ENCODE results near the gene AFF1.

Gene AFF1

GRCh38 chr4:87092389-87093141 lies 157.8 kb downstream of the AFF1 start:
- no peak for DNase-seq

- peak; percentile 43 for DNase-seq
These were observed 158.8 kb downstream of the AFF1 start for GRCh38 chr4:87093443-87094123.

- DNase-seq, result no peak
These were observed 162.3 kb downstream of the AFF1 start for GRCh38 chr4:87097075-87097474.

- no peak for DNase-seq
These were observed 165.4 kb downstream of the AFF1 start for GRCh38 chr4:87100168-87100567.

GRCh38 chr4:87101543-87102199 lies 166.9 kb downstream of the AFF1 start:
- no peak for DNase-seq

GRCh38 chr4:87103086-87103485 lies 168.3 kb downstream of the AFF1 start:
- no peak for DNase-seq

GRCh38 chr4:87103691-87104187 lies 168.9 kb downstream of the AFF1 start:
- DNase-seq, result no peak

- DNase-seq, result no peak
These were observed 170.5 kb downstream of the AFF1 start for GRCh38 chr4:87105101-87105845.

- no peak for DNase-seq
These were observed 173.3 kb downstream of the AFF1 start for GRCh38 chr4:87108142-87108546.

- DNase-seq, result no peak
These were observed 174.3 kb downstream of the AFF1 start for GRCh38 chr4:87109121-87109520.

- no peak for DNase-seq
These were observed 175.1 kb downstream of the AFF1 start for GRCh38 chr4:87109945-87110344.

- DNase-seq, result no peak
These were observed 177.3 kb downstream of the AFF1 start for GRCh38 chr4:87112063-87112462.

- DNase-seq, result no peak
These were observed 179.6 kb downstream of the AFF1 start for GRCh38 chr4:87114245-87115062.

- DNase-seq, result no peak
These were observed 181.4 kb downstream of the AFF1 start for GRCh38 chr4:87116231-87116630.

- no peak for DNase-seq
These were observed 182.4 kb downstream of the AFF1 start for GRCh38 chr4:87117051-87117731.

GRCh38 chr4:87117732-87118075 lies 182.9 kb downstream of the AFF1 start:
- DNase-seq, result no peak

- DNase-seq, result no peak
These were observed 183.6 kb downstream of the AFF1 start for GRCh38 chr4:87118421-87118820.

- DNase-seq, result no peak
These were observed 184.0 kb downstream of the AFF1 start for GRCh38 chr4:87118826-87119225.

- DNase-seq, result no peak
These were observed 185.2 kb downstream of the AFF1 start for GRCh38 chr4:87120010-87120409.

GRCh38 chr4:87120411-87121162 lies 185.8 kb downstream of the AFF1 start:
- DNase-seq, result no peak

Data from activated naive CD4-positive, alpha-beta T cell treated with anti-CD3 and anti-CD28 coated beads, Interleukin-2, amount 50 U/mL, for 16 hours (primary cell).